ENCODE results near the gene AMBRA1. TPM values are rescaled to one million over a fixed set of nuclear protein-coding genes. Genes with fewer than 3 reads are reported as not detected.

Gene AMBRA1
- total and polyA plus RNA-seq, 8 donors, result 6.8 to 18.7 (median 11.1) TPM

GRCh38 chr11:46529928-46530574 lies 63.8 kb downstream of the AMBRA1 start:
- no peak overlapping the region for H3K27ac ChIP-seq
- no peak for FAIRE-seq
- H3K9me3 ChIP-seq, result no peaks in the 10 kb centered on the region
- no peak for ATAC-seq
- no peak for TF ChIP-seq CTCF (IDR thresholded peaks at IDR 0.05)
- no peak overlapping the region for H3K4me3 ChIP-seq
- no peaks in the 10 kb centered on the region for H3K27me3 ChIP-seq
- intact Hi-C loops (cut with DNase I), result loop anchor here in 1 of 3 donors (5.0 kb wide), 1 partner anchor 143 kb away; no protein-coding TSS in a partner anchor
- DNase-seq, result no peak
- no peaks in the 10 kb centered on the region for H3K4me1 ChIP-seq
- no peaks in the 10 kb centered on the region for H3K36me3 ChIP-seq
- 83 to 93% methylated on average over 6 of the region's 6 CpGs for WGBS, 2 donors

- TF ChIP-seq CTCF (IDR thresholded peaks at IDR 0.05), result peak; percentile 77 to 94 (median 82)
- Histone ChIP-seq H3K36me3 (no peaks in the 10 kb centered on the region), H3K27ac (no peak overlapping the region), H3K4me1 (peaks cover 0 to 2% (median 0%) of the 10 kb centered on the region in 3 donors), H3K27me3 (no peaks in the 10 kb centered on the region), H3K4me3 (no peak overlapping the region), H3K9me3 (no peaks in the 10 kb centered on the region)
- no peak for FAIRE-seq
- WGBS, 2 donors, result 51 to 61% methylated on average over 4 of the region's 4 CpGs
- intact Hi-C loops (cut with DNase I), result loop anchor here in 1 of 3 donors (5.0 kb wide), 1 partner anchor 142 kb away; no protein-coding TSS in a partner anchor
- peak; percentile 75 to 94 (median 90) for ATAC-seq
- DNase-seq, result peak in 5 of 6 donors; percentile 29 to 73 (median 55)
Measured at GRCh38 chr11:46529095-46529905, 64.5 kb downstream of the AMBRA1 start.

GRCh38 chr11:46528445-46529094 lies 65.3 kb downstream of the AMBRA1 start:
- 66 to 75% methylated on average over 8 of the region's 8 CpGs for WGBS, 2 donors
- no peak for TF ChIP-seq CTCF (IDR thresholded peaks at IDR 0.05)
- H3K36me3 ChIP-seq, result no peaks in the 10 kb centered on the region
- H3K27ac ChIP-seq, result no peak overlapping the region
- ATAC-seq (peak in 3 of 4 donors; percentile 23 to 47 (median 41)), DNase-seq (no peak), FAIRE-seq (no peak)
- no peaks in the 10 kb centered on the region for H3K27me3 ChIP-seq
- intact Hi-C loops (cut with DNase I), result loop anchor here in 1 of 3 donors (5.0 kb wide), 1 partner anchor 141 kb away; no protein-coding TSS in a partner anchor
- no peaks in the 10 kb centered on the region for H3K9me3 ChIP-seq
- no peak overlapping the region for H3K4me3 ChIP-seq
- H3K4me1 ChIP-seq, result peaks cover 0 to 5% (median 0%) of the 10 kb centered on the region in 3 donors

- intact Hi-C loops (cut with DNase I), result loop anchor here in 1 of 3 donors (5.0 kb wide), 1 partner anchor 140 kb away; no protein-coding TSS in a partner anchor
- Histone ChIP-seq H3K9me3 (no peaks in the 10 kb centered on the region), H3K27me3 (no peaks in the 10 kb centered on the region), H3K4me3 (no peak overlapping the region), H3K27ac (no peak overlapping the region), H3K36me3 (no peaks in the 10 kb centered on the region), H3K4me1 (peaks cover 0 to 14% (median 0%) of the 10 kb centered on the region in 3 donors)
- WGBS, 2 donors, result 94 to 100% methylated on average over 1 of the region's 1 CpG
- FAIRE-seq (no peak), DNase-seq (no peak), ATAC-seq (no peak)
- TF ChIP-seq CTCF (IDR thresholded peaks at IDR 0.05), result no peak
Measured at GRCh38 chr11:46527591-46528130, 66.2 kb downstream of the AMBRA1 start.

All from pancreas (tissue), 10 donors.